ENCODE data around the gene TEX54.

- TF ChIP-seq EZH2phosphoT487 (IDR thresholded peaks at IDR 0.05; ENCODE audit: low read depth) (no peak), CTCF (IDR thresholded peaks at IDR 0.05; ENCODE audit: low read depth, low read length) (no peak)
These were observed 27.4 kb downstream of the TEX54 start, which contains the start of gene NXF1 for GRCh38 chr11:62805076-62805892.
